Measurements from ENCODE around the gene RPS3. TPM values are rescaled to one million over a fixed set of nuclear protein-coding genes. Genes with fewer than 3 reads are reported as not detected.

RPS3 gene
- total and polyA plus RNA-seq, 2 of the 13 experiments (the other 11 are each of a cell fraction or from before 2014, with no cell fraction given), result 2,143 to 3,616 TPM

DNA sequence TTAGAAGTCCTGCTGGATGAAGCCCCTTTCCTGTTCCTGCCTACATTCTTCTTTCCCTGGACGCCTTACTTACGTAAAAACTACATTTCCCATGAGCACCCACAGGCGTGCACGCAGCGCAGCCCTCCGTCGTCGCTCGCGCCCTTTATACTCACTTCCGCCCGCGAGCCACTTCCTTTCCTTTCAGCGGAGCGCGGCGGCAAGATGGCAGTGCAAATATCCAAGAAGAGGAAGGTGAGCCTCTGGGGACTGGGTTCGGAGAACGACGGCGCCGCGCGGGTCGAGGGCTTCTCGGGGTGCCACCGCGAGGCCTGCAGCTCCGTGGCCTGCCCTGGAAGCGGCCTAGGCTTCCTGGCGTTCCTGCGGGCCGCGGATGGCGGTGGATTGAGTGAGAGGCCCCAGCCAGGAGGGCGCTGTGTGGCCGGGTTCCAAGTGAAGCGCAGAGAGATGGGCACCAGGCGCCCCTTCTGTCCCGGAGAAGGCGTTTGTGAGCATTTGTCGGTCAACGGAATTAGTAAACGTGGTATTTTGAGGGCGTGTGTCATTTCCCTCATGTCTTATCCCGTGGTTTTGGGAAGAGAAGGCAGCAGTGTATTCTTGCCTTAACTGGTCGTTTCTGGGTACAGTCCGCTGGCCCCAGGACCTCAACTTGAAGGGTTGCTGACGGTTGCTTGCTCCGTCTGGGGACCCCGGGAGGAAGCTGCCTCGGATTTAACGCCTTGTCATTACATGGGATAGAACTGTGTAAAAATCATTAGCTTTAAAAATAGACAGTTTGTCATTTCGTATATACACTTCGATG is at the start of gene RPS3 (continued):
- TF ChIP-seq NFYB (CRISPR knock-in tag; IDR thresholded peaks at IDR 0.05), result peak; percentile 53; the same call in 1 of the 2 replicates
- TF ChIP-seq, protein P1, sequence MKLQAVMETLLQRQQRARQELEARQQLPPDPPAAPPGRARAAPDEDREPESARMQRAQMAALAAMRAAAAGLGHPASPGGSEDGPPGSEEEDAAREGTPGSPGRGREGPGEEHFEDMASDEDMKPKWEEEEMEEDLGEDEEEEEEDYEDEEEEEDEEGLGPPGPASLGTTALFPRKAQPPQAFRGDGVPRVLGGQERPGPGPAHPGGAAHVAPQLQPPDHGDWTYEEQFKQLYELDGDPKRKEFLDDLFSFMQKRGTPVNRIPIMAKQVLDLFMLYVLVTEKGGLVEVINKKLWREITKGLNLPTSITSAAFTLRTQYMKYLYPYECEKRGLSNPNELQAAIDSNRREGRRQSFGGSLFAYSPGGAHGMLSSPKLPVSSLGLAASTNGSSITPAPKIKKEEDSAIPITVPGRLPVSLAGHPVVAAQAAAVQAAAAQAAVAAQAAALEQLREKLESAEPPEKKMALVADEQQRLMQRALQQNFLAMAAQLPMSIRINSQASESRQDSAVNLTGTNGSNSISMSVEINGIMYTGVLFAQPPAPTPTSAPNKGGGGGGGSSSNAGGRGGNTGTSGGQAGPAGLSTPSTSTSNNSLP (IDR thresholded peaks at IDR 0.05; ENCODE audit: low read depth, low read length), result no peak
- peak; percentile 97 for TF ChIP-seq CAMTA2 (CRISPR knock-in tag; IDR thresholded peaks at IDR 0.05; ENCODE audit: borderline replicate concordance)
- no peak for TF ChIP-seq CENPX (CRISPR knock-in tag; IDR thresholded peaks at IDR 0.05)
- no peak for TF ChIP-seq ZNF282 (IDR thresholded peaks at IDR 0.05; ENCODE audit: partially characterized antibody)
- TF ChIP-seq GABPA (IDR thresholded peaks at IDR 0.05; ENCODE audit: low read depth, low read length), result peak; percentile 81
- TF ChIP-seq GABPA (CRISPR knock-in tag; IDR thresholded peaks at IDR 0.05; ENCODE audit: low read depth), result peak; percentile 98
- TF ChIP-seq, protein P2, sequence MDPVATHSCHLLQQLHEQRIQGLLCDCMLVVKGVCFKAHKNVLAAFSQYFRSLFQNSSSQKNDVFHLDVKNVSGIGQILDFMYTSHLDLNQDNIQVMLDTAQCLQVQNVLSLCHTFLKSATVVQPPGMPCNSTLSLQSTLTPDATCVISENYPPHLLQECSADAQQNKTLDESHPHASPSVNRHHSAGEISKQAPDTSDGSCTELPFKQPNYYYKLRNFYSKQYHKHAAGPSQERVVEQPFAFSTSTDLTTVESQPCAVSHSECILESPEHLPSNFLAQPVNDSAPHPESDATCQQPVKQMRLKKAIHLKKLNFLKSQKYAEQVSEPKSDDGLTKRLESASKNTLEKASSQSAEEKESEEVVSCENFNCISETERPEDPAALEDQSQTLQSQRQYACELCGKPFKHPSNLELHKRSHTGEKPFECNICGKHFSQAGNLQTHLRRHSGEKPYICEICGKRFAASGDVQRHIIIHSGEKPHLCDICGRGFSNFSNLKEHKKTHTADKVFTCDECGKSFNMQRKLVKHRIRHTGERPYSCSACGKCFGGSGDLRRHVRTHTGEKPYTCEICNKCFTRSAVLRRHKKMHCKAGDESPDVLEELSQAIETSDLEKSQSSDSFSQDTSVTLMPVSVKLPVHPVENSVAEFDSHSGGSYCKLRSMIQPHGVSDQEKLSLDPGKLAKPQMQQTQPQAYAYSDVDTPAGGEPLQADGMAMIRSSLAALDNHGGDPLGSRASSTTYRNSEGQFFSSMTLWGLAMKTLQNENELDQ (CRISPR knock-in tag; IDR thresholded peaks at IDR 0.05; ENCODE audit: borderline replicate concordance), result peak; percentile 70
- no peak for TF ChIP-seq MAFF (IDR thresholded peaks at IDR 0.05; ENCODE audit: low read depth, low read length)
- TF ChIP-seq ZNF256 (CRISPR knock-in tag; conservative IDR thresholded peaks at IDR 0.05), result 0 out of 2 replicates have a peak, but pooled peaks have one; percentile 58
- no peak for TF ChIP-seq RARA (CRISPR knock-in tag; IDR thresholded peaks at IDR 0.05)
- TF ChIP-seq CERS6 (CRISPR knock-in tag; IDR thresholded peaks at IDR 0.05), result 0 out of 2 replicates have a peak, but pooled peaks have one; percentile 29
- TF ChIP-seq ZFP36L1 (CRISPR knock-in tag; IDR thresholded peaks at IDR 0.05), result no peak; the same call in 1 of the 2 replicates
- TF ChIP-seq, protein P3, sequence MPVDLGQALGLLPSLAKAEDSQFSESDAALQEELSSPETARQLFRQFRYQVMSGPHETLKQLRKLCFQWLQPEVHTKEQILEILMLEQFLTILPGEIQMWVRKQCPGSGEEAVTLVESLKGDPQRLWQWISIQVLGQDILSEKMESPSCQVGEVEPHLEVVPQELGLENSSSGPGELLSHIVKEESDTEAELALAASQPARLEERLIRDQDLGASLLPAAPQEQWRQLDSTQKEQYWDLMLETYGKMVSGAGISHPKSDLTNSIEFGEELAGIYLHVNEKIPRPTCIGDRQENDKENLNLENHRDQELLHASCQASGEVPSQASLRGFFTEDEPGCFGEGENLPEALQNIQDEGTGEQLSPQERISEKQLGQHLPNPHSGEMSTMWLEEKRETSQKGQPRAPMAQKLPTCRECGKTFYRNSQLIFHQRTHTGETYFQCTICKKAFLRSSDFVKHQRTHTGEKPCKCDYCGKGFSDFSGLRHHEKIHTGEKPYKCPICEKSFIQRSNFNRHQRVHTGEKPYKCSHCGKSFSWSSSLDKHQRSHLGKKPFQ (CRISPR knock-in tag; IDR thresholded peaks at IDR 0.05; ENCODE audit: insufficient replicate concordance), result peak; percentile 77
- TF ChIP-seq ZNF619 (CRISPR knock-in tag; IDR thresholded peaks at IDR 0.05), result no peak; the same call in 1 of the 2 replicates
- TF ChIP-seq FOXM1 (CRISPR knock-in tag; IDR thresholded peaks at IDR 0.05), result no peak
- TF ChIP-seq REST (IDR thresholded peaks at IDR 0.05; ENCODE audit: borderline replicate concordance in 1 of 2, low read depth in 1 of 2, low read length in 2 of 2), result peak in 1 of 2 experiments; percentile 85; a peak in 2 of 4 replicates
- TF ChIP-seq ZFP82 (CRISPR knock-in tag; IDR thresholded peaks at IDR 0.05; ENCODE audit: borderline replicate concordance), result no peak; the same call in 1 of the 2 replicates
- no peak for TF ChIP-seq NFE2 (CRISPR knock-in tag; IDR thresholded peaks at IDR 0.05)

Data from HepG2 (cell line).